Gastroesophageal sphincter (tissue), 3 donors: ENCODE results near the gene HOXB4.

Experiments used
- CTCF ChIP-seq, 4 experiments: fragments of 200-600 bp in 2 of 4; fragments of 450-650 bp in 2 of 4; sonication (generic) in 1 of 4; IDR thresholded peaks; one replicate each; pipeline ENCODE4 v1.5.1; 2017 to 2019; ENCODE audit warnings: antibody characterized with exemption in 4 of 4, mild to moderate bottlenecking in 2 of 4, moderate library complexity in 2 of 4
- EP300 ChIP-seq: sonication (generic); formaldehyde crosslinking; IDR thresholded peaks from one replicate; pipeline ENCODE4 v1.6.1; 2017; ENCODE audit warnings: antibody characterized with exemption, mild to moderate bottlenecking
- POLR2A ChIP-seq, 2 donors: fragments of 450-650 bp; IDR thresholded peaks; one replicate each; pipeline ENCODE4 v1.6.1; 2017; ENCODE audit warnings: antibody characterized with exemption in 2 of 2, mild to moderate bottlenecking in 2 of 2, moderate library complexity in 1 of 2
- POLR2AphosphoS5 ChIP-seq: sonication (generic); formaldehyde crosslinking; IDR thresholded peaks from one replicate; pipeline ENCODE4 v1.6.1; 2017; ENCODE audit warnings: antibody characterized with exemption

- no peak for TF ChIP-seq POLR2A (IDR thresholded peaks at IDR 0.05)
- no peak for TF ChIP-seq CTCF (IDR thresholded peaks at IDR 0.05)
- peak; percentile 3 for TF ChIP-seq POLR2AphosphoS5
- TF ChIP-seq EP300, result no peak
Measured at GRCh38 chr17:48610282-48611211, 32.4 kb upstream of the HOXB4 start, which contains the start of gene HOXB7.
